Caki2 (cell line): ENCODE results near the gene CD93. TPM values are rescaled to one million over a fixed set of nuclear protein-coding genes. Genes with fewer than 3 reads are reported as not detected.

Experiments used
- DNase-seq: peaks from one replicate; pipeline ENCODE4 v3.0.0-alpha.2; 2015; ENCODE audit warnings: low read depth
- in situ Hi-C: cut with HindIII; loops from 2 replicates; pipeline ENCODE4 v1.10.0; 2016; ENCODE audit warnings: low sequenced_read_pairs, low pct_unique_long_range_greater_than_20kb, mixed read lengths
- total RNA-seq: library from RNA; depleted of rRNA; stranded (reverse); fragments of >200 nt; shearing (Covaris generic); gene quantifications from 2 replicates; pipeline ENCODE4 v1.2.3, GENCODE V29; 2014; ENCODE audit warnings: low replicate concordance

CD93 gene
- total RNA-seq, 1 experiment from 2014 or later, result not detected

DNA sequence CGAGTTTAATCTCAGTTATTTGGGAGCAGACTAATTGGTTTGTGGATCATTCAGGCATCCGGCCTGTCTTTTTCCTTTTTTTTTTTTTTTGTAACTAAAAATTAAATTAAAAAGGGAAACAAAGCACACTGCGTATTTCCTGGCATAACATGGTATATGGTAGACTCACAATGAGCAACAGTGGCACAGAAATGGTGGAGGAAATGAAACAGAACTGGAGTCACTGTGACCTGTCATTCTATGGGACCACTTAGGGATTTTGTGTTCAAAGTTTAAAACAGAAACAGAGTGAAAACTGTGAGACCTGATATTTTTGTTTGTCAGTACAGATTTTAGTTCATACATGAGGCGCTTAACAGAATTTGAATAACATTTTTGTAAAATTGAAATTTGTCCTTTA is 4.8 kb upstream of the CD93 start:
- in situ Hi-C loops, result no loop called here
- no peak for DNase-seq

DNA sequence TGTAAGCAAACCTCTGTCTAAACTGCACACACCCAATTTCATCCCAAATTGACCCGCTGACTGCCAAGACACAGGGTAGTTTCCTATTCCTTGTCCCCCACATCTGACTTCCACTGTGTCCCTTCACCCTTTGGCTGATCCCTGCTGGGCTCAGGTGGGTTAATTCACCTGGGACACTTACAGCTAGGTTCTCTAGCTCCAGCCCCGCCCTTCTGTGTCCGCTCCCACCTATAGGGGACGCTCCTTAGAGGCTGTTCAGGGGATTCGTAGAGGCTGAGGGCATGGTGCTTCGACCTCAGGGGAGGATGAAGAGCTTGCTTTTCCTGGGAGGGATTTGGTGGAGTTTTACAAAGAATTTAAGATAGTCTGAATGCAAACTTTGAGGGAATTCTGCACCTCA is 4.0 kb upstream of the CD93 start:
- no peak for DNase-seq
- in situ Hi-C loops, result no loop called here

- in situ Hi-C loops, result no loop called here
- DNase-seq, result no peak
These were observed 2.7 kb upstream of the CD93 start for GRCh38 chr20:23088866-23089265.

DNA sequence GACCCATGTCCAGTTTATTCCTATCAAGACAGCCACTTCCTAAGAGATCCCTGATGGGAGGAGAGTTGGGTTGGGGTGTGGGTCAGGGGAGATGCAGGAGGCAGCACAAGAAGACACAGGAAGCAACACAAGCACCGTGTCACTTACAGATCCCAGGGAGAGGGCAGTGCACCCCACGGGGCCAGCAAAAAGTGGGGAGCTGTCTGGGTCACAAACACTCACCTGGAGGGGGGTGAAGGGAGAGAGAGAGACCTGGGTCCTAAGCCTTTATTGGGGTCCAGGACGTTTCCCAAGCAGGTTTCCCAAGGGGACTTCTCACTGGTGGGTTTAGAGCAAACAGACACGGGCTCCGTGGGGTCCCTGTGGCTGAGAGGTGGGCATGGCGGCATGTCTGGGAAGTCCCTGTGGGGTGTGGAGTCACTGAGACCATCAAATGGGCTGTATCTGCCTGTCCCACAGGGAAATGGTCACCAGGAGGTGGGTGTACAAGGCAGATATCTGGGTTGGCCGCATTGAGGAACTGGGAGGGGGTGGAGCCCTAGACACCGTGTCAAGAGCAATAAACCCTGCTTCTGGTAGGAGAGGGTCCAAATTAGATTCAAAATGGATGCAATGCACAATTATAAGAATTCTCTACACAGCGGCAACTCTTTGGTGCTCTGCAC is 1.6 kb upstream of the CD93 start:
- no peak for DNase-seq
- in situ Hi-C loops, result no loop called here

DNA sequence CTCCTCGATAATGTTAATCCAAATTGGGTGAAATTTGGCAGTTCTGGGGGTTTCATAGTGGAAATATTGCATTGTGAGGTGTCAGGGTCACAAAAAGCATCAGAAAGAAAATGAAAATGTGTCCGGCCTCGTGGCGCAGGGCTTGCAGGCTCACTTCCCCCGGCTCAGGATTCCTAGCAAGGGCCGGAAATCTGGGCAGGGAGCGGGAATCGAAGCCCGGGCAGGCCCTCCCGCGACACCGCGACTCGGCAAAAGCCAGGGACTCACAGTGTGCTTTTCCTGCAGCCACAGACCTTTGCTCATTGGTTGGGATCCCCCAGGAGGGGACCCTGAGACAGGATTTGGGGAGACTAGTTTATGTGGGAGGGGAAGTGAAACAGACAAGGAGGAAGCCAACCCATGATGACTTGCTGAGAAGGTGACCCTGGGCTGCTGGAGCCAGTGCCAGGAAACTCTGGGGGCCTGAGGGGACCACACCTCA is 847 bp upstream of the CD93 start:
- in situ Hi-C loops, result no loop called here
- DNase-seq, result no peak

GRCh38 chr20:23085436-23086055 is 578 bp downstream of the CD93 start:
- DNase-seq, result no peak
- in situ Hi-C loops, result no loop called here

DNA sequence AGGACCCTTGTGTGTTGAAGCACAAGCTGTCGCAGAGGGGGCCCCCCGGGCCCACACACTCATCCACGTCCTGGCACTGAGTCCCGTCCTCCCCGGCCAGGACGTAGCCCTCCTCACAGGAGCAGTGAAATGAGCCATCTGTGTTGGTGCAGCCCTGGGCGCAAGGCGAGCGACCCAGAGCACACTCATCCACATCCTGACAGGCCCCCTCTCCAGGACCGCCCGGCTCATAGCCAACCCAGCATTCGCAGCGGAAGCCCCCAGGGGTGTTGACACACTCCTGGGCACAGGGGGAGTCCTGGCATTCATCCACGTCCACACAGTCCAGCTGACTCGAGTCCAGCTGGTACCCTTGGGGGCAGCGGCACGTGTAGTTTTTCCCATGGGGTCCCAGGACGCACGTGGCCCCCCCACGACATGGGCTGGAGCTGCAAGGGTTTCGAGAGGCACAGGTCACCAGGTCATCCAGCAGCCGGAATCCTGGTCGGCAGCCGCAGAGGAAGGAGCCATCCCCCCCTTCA is 1.2 kb downstream of the CD93 start:
- DNase-seq, result no peak
- in situ Hi-C loops, result no loop called here

DNA sequence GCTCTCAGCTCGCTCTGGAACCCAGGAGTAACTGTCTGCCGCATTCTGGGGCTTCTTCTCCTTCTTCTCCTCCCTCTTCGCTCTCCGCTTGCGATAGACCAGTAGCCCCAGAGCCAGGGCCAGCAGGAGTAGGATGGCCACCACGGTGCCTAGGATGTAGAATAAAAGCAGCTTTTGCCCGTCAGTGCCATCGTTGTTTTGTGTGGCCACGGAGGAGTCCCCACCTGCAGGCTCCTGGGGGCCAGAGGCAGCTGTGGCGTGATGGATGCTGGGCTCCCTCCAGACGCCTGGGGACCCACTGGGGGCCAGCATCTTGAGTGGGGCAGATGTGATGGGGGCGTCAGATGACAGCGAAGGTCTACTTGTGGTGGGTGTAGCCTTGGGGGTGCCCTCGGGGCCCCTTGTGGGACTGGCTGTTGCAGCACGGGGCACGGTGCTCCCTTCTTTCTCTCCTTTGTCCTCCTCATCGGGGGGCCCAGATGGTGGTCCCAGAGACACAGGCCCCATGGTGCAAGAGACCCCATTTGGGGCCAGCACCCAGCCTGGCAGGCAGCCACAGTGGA is 1.8 kb downstream of the CD93 start:
- DNase-seq, result no peak
- in situ Hi-C loops, result no loop called here

DNA sequence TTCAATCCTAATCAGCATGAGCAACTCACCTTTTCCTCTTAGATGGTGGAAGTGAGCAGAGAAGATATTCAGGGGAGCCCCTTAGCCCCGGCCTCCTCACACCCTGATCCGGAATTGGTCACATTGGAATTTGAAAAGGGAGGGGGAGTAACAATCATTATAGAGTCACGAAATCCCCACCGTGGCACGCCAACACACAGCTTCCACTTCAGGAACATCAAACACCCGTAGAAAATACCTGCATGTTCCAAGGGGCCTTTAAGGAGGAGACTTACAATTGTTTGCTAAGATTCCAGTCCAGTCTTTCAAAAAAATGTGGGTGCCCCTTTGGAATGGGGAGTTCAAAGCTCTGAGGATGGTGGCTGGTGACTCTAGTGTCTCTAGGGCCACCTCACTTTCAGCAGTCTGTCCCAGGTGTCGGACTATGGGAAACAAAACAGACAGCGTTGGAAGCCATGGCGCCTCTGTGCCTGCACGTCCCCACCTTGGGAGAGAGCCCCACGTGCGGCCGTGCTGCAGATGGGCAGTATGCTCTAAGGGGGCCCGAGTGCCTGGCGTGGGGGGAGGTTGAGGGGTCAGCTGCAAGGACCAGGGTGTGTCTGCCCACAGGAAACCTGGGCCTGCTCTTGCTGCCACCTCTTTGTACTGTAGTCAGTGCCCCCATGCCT is 2.4 kb downstream of the CD93 start:
- DNase-seq, result no peak
- in situ Hi-C loops, result no loop called here

DNA sequence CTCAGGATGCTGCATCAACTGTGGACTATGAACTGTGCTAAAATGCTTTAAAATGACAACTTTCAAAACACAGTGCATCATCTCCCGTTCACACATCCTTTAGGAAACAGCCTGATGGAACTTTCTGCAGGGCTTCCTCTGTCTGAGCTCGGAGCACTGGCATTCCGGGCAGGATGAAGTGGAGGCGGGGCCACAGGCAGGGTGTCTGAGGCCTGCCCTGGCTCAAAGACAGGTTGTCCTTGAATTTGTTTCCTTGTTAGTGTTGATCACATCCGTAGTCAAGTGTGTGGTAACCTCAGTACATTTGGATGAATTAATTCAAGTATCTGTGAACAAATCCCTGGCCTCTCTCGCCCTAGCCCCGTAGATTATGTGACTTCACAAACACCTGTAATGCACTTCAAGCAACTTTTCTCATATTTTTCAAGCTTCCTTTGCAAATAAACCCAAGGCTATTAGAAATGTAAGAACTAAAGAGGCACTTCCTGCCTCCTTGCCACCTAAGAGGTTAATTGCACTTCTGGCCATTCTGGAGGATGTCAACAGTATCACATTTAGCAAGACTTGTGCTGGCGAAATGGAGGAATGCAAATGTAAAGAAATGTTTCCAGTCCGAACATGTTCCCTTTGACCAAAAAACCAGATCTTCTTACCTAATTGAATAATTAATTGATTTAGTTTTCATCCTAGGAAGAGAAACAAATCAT is 3.1 kb downstream of the CD93 start:
- DNase-seq, result no peak
- in situ Hi-C loops, result no loop called here

DNA sequence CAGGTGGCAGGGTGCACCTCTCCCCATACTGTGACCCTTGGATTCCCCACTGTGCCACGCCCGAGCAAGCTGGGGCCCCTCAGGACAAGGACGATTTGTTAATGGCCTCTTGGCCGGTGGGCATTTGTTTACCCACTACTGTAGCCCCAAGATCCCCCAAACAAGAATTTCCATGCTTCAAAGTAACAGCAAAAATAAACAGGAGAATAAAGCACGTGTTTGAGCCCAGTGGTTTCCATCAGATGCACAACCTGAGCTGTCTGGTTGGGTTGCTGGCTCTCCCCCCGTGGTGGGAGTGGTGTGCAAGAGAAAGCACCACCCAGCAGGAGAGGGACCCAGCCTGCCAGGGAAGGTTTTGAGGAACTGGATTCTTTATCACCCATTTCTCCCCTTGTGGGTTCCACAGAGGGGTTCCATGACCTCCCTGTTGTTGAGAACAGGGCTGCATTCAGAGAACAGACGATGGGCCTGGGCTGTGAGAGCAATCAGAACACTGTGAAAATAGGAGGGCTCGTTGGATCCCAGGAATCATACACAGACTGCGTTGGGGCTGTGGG is 4.8 kb downstream of the CD93 start:
- in situ Hi-C loops, result no loop called here
- DNase-seq, result no peak

- in situ Hi-C loops, result no loop called here
- DNase-seq, result no peak
These were observed 5.6 kb downstream of the CD93 start for GRCh38 chr20:23080521-23080920.

- in situ Hi-C loops, result no loop called here
- DNase-seq, result no peak
These were observed 6.2 kb downstream of the CD93 start for GRCh38 chr20:23079926-23080325.

- DNase-seq, result no peak
- in situ Hi-C loops, result no loop called here
These were observed 7.1 kb downstream of the CD93 start for GRCh38 chr20:23079016-23079351.

- no peak for DNase-seq
- in situ Hi-C loops, result no loop called here
These were observed 7.6 kb downstream of the CD93 start for GRCh38 chr20:23078351-23079015.

DNA sequence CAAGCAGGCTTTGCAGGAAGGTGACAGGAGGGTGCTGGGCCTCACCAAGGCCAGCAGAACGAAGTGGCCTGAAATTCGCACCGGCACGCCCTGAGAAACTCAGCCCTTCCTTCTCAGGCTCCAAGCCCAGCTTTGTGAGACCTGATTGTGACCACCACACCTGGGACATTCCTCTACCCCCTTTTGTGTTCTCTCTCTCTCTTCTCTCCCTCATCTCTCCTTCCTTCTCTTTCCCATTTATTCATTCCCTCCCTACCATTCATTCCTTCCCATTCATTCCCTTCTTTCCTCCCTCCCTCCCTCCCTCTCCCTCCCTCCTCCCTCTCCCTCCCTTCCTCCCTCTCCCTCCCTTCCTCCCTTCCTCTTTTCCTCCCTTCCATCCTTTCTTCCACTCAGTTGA is 8.8 kb downstream of the CD93 start:
- in situ Hi-C loops, result no loop called here
- DNase-seq, result no peak

- no peak for DNase-seq
- in situ Hi-C loops, result no loop called here
These were observed 12.1 kb downstream of the CD93 start for GRCh38 chr20:23074052-23074451.
